ENCODE results near the gene ZNF207. TPM values are rescaled to one million over a fixed set of nuclear protein-coding genes. Genes with fewer than 3 reads are reported as not detected.
"Not testable (repeated sequence)": the region's sequence is repeated elsewhere in the genome, so short reads cannot be mapped to it uniquely, and the experiment has no call there.

ZNF207 gene
- total RNA-seq (2012; rRNA removed), result 127 and 135 TPM in 2 replicates

GRCh38 chr17:32349854-32350665 is at the start of gene ZNF207:
ZNF207 (plus strand) TSS chr17:32350157; CDS start chr17:32350286, 129 bp downstream.
- H3K4me3 ChIP-seq (ENCODE audit: low read length), result peak within 1 kb of the TSS; percentile 90
- no peaks in the 10 kb centered on the region for H3K9me3 ChIP-seq (replicated peaks; ENCODE audit: low read length)
- peak within 1 kb of the TSS; percentile 97 for H3K9ac ChIP-seq (ENCODE audit: low read depth, low read length)
- peaks cover 21% of the 10 kb centered on the region for H3K4me1 ChIP-seq (ENCODE audit: control insufficient read depth, insufficient read depth, low read length)
- H3K27me3 ChIP-seq (ENCODE audit: control insufficient read depth, insufficient read depth, low read length), result no peaks in the 10 kb centered on the region
- H3K36me3 ChIP-seq (ENCODE audit: insufficient read depth, low read length), result peaks cover 29% of the 10 kb centered on the region
- peak within 1 kb of the TSS; percentile 85 for H3K4me2 ChIP-seq (ENCODE audit: low read length)

GRCh38 chr17:32302037-32302436 is 47.9 kb upstream of the ZNF207 start:
- no peak overlapping the region for H3K9ac ChIP-seq (ENCODE audit: low read depth, low read length)
- no peaks in the 10 kb centered on the region for H3K4me1 ChIP-seq (ENCODE audit: control insufficient read depth, insufficient read depth, low read length)
- peaks cover 44% of the 10 kb centered on the region for H3K27me3 ChIP-seq (ENCODE audit: control insufficient read depth, insufficient read depth, low read length)
- no peak overlapping the region for H3K4me3 ChIP-seq (ENCODE audit: low read length)
- H3K9me3 ChIP-seq (replicated peaks; ENCODE audit: low read length), result no peaks in the 10 kb centered on the region
- no peaks in the 10 kb centered on the region for H3K36me3 ChIP-seq (ENCODE audit: insufficient read depth, low read length)
- no peak overlapping the region for H3K4me2 ChIP-seq (ENCODE audit: low read length)

- Histone ChIP-seq H3K9me3 (replicated peaks; ENCODE audit: low read length) (no peaks in the 10 kb centered on the region), H3K4me2 (ENCODE audit: low read length) (no peak overlapping the region), H3K4me1 (ENCODE audit: control insufficient read depth, insufficient read depth, low read length) (no peaks in the 10 kb centered on the region), H3K4me3 (ENCODE audit: low read length) (no peak overlapping the region), H3K9ac (ENCODE audit: low read depth, low read length) (no peak overlapping the region), H3K36me3 (ENCODE audit: insufficient read depth, low read length) (no peaks in the 10 kb centered on the region), H3K27me3 (ENCODE audit: control insufficient read depth, insufficient read depth, low read length) (peaks cover 51% of the 10 kb centered on the region)
These were observed 46.9 kb upstream of the ZNF207 start for GRCh38 chr17:32302860-32303649.

GRCh38 chr17:32303781-32304288 is 46.1 kb upstream of the ZNF207 start:
- Histone ChIP-seq H3K4me2 (ENCODE audit: low read length) (no peak overlapping the region), H3K9ac (ENCODE audit: low read depth, low read length) (no peak overlapping the region), H3K9me3 (replicated peaks; ENCODE audit: low read length) (no peaks in the 10 kb centered on the region), H3K36me3 (ENCODE audit: insufficient read depth, low read length) (no peaks in the 10 kb centered on the region), H3K4me1 (ENCODE audit: control insufficient read depth, insufficient read depth, low read length) (no peaks in the 10 kb centered on the region), H3K4me3 (ENCODE audit: low read length) (no peak overlapping the region), H3K27me3 (ENCODE audit: control insufficient read depth, insufficient read depth, low read length) (peaks cover 52% of the 10 kb centered on the region)

GRCh38 chr17:32305049-32305448 is 44.9 kb upstream of the ZNF207 start:
- no peaks in the 10 kb centered on the region for H3K9me3 ChIP-seq (replicated peaks; ENCODE audit: low read length)
- H3K4me1 ChIP-seq (ENCODE audit: control insufficient read depth, insufficient read depth, low read length), result no peaks in the 10 kb centered on the region
- no peaks in the 10 kb centered on the region for H3K36me3 ChIP-seq (ENCODE audit: insufficient read depth, low read length)
- peaks cover 40% of the 10 kb centered on the region for H3K27me3 ChIP-seq (ENCODE audit: control insufficient read depth, insufficient read depth, low read length)
- no peak overlapping the region for H3K4me3 ChIP-seq (ENCODE audit: low read length)
- no peak overlapping the region for H3K9ac ChIP-seq (ENCODE audit: low read depth, low read length)
- no peak overlapping the region for H3K4me2 ChIP-seq (ENCODE audit: low read length)

GRCh38 chr17:32307658-32308057 is 42.3 kb upstream of the ZNF207 start:
- H3K9me3 ChIP-seq (replicated peaks; ENCODE audit: low read length), result no peaks in the 10 kb centered on the region
- no peaks in the 10 kb centered on the region for H3K36me3 ChIP-seq (ENCODE audit: insufficient read depth, low read length)
- H3K4me2 ChIP-seq (ENCODE audit: low read length), result no peak overlapping the region
- H3K4me3 ChIP-seq (ENCODE audit: low read length), result no peak overlapping the region
- no peak overlapping the region for H3K9ac ChIP-seq (ENCODE audit: low read depth, low read length)
- H3K27me3 ChIP-seq (ENCODE audit: control insufficient read depth, insufficient read depth, low read length), result peaks cover 48% of the 10 kb centered on the region
- H3K4me1 ChIP-seq (ENCODE audit: control insufficient read depth, insufficient read depth, low read length), result no peaks in the 10 kb centered on the region

- H3K4me3 ChIP-seq (ENCODE audit: low read length), result no peak overlapping the region
- no peak overlapping the region for H3K9ac ChIP-seq (ENCODE audit: low read depth, low read length)
- H3K27me3 ChIP-seq (ENCODE audit: control insufficient read depth, insufficient read depth, low read length), result peaks cover 49% of the 10 kb centered on the region
- no peaks in the 10 kb centered on the region for H3K9me3 ChIP-seq (replicated peaks; ENCODE audit: low read length)
- no peaks in the 10 kb centered on the region for H3K36me3 ChIP-seq (ENCODE audit: insufficient read depth, low read length)
- H3K4me1 ChIP-seq (ENCODE audit: control insufficient read depth, insufficient read depth, low read length), result no peaks in the 10 kb centered on the region
- H3K4me2 ChIP-seq (ENCODE audit: low read length), result peak overlapping the region; percentile 9
These were observed 38.9 kb upstream of the ZNF207 start for GRCh38 chr17:32311028-32311536.

- H3K27me3 ChIP-seq (ENCODE audit: control insufficient read depth, insufficient read depth, low read length), result peaks cover 41% of the 10 kb centered on the region
- no peaks in the 10 kb centered on the region for H3K36me3 ChIP-seq (ENCODE audit: insufficient read depth, low read length)
- H3K4me1 ChIP-seq (ENCODE audit: control insufficient read depth, insufficient read depth, low read length), result no peaks in the 10 kb centered on the region
- H3K9ac ChIP-seq (ENCODE audit: low read depth, low read length), result no peak overlapping the region
- H3K9me3 ChIP-seq (replicated peaks; ENCODE audit: low read length), result no peaks in the 10 kb centered on the region
- H3K4me3 ChIP-seq (ENCODE audit: low read length), result no peak overlapping the region
- no peak overlapping the region for H3K4me2 ChIP-seq (ENCODE audit: low read length)
These were observed 35.3 kb upstream of the ZNF207 start for GRCh38 chr17:32314636-32315035.

- Histone ChIP-seq H3K4me2 (ENCODE audit: low read length) (no peak overlapping the region), H3K36me3 (ENCODE audit: insufficient read depth, low read length) (no peaks in the 10 kb centered on the region), H3K9ac (ENCODE audit: low read depth, low read length) (no peak overlapping the region), H3K4me3 (ENCODE audit: low read length) (no peak overlapping the region), H3K4me1 (ENCODE audit: control insufficient read depth, insufficient read depth, low read length) (no peaks in the 10 kb centered on the region), H3K27me3 (ENCODE audit: control insufficient read depth, insufficient read depth, low read length) (peaks cover 41% of the 10 kb centered on the region), H3K9me3 (replicated peaks; ENCODE audit: low read length) (no peaks in the 10 kb centered on the region)
These were observed 34.8 kb upstream of the ZNF207 start for GRCh38 chr17:32315171-32315570.

- not testable (repeated sequence) for H3K36me3 ChIP-seq (ENCODE audit: insufficient read depth, low read length); H3K4me1 ChIP-seq (ENCODE audit: control insufficient read depth, insufficient read depth, low read length); H3K9me3 ChIP-seq (replicated peaks; ENCODE audit: low read length); H3K9ac ChIP-seq (ENCODE audit: low read depth, low read length); H3K4me3 ChIP-seq (ENCODE audit: low read length); H3K4me2 ChIP-seq (ENCODE audit: low read length)
- peaks cover 36% of the 10 kb centered on the region for H3K27me3 ChIP-seq (ENCODE audit: control insufficient read depth, insufficient read depth, low read length)
These were observed 33.3 kb upstream of the ZNF207 start for GRCh38 chr17:32316653-32317052.

GRCh38 chr17:32317353-32317752 is 32.6 kb upstream of the ZNF207 start:
- no peak overlapping the region for H3K4me3 ChIP-seq (ENCODE audit: low read length)
- no peaks in the 10 kb centered on the region for H3K36me3 ChIP-seq (ENCODE audit: insufficient read depth, low read length)
- H3K9ac ChIP-seq (ENCODE audit: low read depth, low read length), result no peak overlapping the region
- peaks cover 32% of the 10 kb centered on the region for H3K27me3 ChIP-seq (ENCODE audit: control insufficient read depth, insufficient read depth, low read length)
- H3K4me2 ChIP-seq (ENCODE audit: low read length), result no peak overlapping the region
- H3K9me3 ChIP-seq (replicated peaks; ENCODE audit: low read length), result no peaks in the 10 kb centered on the region
- no peaks in the 10 kb centered on the region for H3K4me1 ChIP-seq (ENCODE audit: control insufficient read depth, insufficient read depth, low read length)

Data from skeletal muscle satellite cell (primary cell).